AG20443 (cell line): ENCODE data around the gene SLC27A5.
"Not testable (repeated sequence)": the region's sequence is repeated elsewhere in the genome, so short reads cannot be mapped to it uniquely, and the experiment has no call there.

ENCODE experiments used
- DNase-seq: peaks from one replicate; pipeline ENCODE4 v3.0.0; 2012; ENCODE audit warnings: low spot score, mixed read lengths

Gene SLC27A5

GRCh38 chr19:58497634-58498170 lies 14.1 kb downstream of the SLC27A5 start:
- DNase-seq = no peak

DNA sequence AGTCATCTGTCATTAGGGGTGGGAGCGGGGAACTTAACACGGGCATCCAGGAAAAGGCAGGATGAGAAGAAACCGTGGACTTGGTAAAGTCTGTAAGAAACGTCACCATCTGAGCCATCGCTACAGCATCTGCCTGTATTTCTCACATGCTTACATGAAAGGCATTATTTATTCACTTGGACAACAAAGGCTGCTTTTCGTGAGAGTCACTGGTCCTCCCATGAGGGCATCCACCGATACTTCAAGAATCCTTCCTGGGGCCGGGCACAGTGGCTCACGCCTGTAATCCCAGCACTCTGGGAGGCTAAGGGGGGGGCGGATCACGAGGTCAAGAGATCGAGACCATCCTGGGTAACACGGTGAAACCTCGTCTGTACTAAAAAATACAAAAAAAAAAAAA lies 19.5 kb downstream of the SLC27A5 start:
- DNase-seq = no peak

DNA sequence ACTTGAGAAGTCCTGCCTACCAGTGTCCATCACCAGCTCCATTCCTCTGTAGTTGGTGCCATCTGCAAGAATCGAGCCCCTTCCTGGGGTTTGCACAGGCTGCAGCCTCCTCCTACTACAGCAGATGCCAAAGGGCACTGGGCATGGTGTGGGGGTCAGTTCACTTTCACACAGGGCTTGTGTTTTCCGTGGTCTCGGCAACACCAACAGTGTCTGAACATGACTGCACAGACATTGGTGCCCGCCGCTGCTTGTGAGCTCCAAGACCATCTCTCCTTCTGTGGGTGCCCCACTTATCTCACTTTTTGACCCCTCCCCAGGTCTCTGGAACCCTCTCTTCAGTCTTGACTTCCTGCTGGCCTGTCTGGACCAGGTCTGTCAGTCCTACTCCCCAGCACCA lies 20.4 kb downstream of the SLC27A5 start:
- no peak for DNase-seq

- not testable (repeated sequence) for DNase-seq
Measured at GRCh38 chr19:58484349-58484748, 27.4 kb downstream of the SLC27A5 start.

DNA sequence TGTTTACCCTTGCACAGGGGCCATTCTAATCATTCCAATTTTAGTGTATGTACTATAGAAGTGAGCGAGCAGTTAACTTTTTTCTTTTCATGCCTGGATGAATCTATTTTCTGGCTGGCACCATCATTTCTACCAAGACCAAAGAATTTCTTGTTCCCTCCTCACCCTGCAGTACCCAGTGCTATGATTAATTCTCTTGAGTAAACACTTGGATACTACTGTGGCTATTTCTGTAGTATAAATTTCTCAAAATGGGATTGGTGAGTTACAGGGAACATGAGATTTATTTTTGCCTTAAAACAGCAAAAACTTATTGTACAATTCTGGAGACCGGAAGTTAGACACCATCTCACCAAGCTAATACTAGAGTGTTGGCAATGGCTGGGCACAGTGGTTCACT lies 28.0 kb downstream of the SLC27A5 start:
- no peak for DNase-seq

GRCh38 chr19:58482372-58482771 lies 29.4 kb downstream of the SLC27A5 start:
- DNase-seq = no peak

- DNase-seq = no peak
Measured at GRCh38 chr19:58480831-58481230, 31.0 kb downstream of the SLC27A5 start.

- no peak for DNase-seq
Measured at GRCh38 chr19:58480481-58480830, 31.3 kb downstream of the SLC27A5 start.

DNA sequence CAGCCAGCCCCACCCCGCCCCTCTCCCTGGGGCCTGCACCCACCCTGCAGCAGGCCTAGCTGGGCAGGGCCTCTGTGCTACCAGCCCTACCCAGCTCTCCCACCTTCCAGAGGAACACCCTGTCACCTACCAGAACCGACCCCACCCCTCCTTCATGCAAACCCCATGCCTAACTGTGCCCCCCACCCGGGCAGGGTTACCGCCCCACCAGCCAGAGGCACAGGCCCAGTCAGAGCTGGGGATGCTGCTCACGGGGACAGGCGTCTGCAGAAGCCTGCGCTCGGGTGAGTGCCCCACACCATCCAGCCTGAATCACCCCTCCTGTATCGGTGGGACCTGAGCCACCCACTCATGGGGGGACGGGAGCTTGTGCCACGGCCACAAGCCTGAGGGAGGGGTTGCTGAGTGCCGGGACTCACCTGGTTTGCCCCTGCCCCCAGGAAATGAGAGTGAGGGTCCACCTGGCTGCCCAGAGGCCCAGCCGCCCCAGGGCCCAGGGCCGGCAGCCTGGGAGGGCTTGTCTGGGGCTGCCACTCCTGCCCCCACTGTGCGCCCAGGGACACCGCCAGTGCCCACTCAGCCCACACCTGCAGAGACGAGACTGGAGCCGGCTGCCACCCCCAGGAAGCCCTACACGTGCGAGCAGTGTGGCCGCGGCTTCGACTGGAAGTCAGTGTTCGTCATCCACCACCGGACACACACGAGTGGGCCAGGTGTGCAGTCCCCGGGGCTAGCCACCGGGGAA lies 31.9 kb downstream of the SLC27A5 start:
- no peak for DNase-seq

- no peak for DNase-seq
Measured at GRCh38 chr19:58479303-58479702, 32.5 kb downstream of the SLC27A5 start.

GRCh38 chr19:58477871-58478270 lies 33.9 kb downstream of the SLC27A5 start:
- DNase-seq = no peak

DNA sequence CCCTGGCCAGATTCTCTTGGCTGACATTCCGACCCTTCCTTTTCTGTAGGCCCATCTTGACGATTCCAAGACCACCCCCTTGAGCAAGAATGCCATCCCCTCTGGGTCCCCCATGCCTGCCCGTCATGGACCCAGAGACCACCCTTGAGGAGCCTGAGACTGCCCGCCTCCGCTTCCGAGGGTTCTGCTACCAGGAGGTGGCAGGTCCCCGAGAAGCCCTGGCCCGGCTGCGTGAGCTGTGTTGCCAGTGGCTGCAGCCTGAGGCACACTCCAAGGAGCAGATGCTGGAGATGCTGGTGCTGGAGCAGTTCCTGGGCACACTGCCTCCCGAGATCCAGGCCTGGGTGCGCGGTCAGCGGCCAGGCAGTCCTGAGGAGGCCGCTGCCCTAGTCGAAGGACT lies 34.7 kb downstream of the SLC27A5 start:
- DNase-seq = no peak

DNA sequence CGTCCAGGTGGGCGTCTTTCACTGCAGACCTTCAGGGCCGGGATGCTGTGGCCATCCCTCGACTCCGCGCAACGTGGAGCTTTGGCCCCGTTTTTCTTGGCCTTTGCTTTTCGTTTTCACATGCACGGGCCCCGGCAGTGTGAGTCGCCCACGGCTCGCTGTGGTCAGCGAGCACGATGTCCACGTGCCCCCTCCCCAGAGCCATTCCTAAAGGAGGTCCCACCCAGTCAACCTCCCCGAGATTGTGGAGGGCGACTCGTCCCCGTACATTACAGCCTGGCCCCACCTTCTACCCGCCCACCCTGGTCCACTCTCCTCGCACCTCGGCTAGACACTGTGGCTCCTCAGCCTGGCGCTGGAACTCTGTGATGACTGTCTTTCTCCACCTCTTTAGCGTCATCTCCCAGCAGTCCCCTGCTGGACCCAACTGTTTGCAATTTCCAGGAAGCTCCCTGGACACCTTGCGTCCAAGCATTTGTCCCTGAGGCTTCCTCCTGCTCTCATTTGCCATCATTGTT lies 35.2 kb downstream of the SLC27A5 start:
- DNase-seq = peak; percentile 55

DNA sequence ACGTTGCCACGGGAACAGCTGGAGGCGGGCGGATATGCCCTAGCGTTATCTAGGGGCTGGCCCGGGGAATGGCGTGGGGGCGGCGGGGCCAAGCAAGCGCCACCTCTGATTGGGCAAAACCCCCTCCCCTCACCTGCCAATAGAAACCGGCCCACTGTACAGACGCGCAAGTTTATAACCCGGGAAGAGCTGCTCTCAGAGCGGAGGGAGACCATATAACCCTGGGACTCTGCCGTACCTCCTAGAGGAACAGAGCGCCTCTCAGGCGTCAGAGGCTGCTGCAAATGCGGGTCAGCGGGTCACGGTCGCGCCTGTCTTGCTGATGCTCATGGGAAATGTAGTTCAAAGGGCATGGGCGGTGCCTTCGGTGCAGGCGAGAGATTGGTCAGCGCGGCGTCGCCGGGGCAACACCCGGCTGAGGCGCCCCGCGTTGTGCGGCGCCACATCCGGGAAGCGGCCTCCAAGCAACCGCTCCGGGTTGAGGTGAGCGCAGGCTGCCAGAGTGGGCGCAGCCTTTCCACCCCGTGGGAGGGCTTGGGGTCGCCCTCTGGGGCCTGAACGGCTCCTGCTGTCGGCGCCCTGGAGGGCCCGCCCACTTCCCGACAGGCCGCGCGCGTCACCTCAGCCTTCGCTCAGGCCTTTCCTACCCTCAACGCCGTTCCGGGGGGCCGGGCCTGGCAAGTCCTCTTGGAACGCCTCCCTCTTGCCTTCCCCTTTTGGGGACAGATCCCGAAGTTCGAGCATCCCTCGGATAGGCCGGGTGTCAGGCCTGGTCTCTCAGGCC lies 35.9 kb downstream of the SLC27A5 start, which contains the start of gene ZNF446:
Gene ZNF446 (plus strand): TSS at position 639 of the 784 bp plus-strand sequence. CDS start 867 bp downstream, outside the sequence.
- peak; percentile 96 for DNase-seq

DNA sequence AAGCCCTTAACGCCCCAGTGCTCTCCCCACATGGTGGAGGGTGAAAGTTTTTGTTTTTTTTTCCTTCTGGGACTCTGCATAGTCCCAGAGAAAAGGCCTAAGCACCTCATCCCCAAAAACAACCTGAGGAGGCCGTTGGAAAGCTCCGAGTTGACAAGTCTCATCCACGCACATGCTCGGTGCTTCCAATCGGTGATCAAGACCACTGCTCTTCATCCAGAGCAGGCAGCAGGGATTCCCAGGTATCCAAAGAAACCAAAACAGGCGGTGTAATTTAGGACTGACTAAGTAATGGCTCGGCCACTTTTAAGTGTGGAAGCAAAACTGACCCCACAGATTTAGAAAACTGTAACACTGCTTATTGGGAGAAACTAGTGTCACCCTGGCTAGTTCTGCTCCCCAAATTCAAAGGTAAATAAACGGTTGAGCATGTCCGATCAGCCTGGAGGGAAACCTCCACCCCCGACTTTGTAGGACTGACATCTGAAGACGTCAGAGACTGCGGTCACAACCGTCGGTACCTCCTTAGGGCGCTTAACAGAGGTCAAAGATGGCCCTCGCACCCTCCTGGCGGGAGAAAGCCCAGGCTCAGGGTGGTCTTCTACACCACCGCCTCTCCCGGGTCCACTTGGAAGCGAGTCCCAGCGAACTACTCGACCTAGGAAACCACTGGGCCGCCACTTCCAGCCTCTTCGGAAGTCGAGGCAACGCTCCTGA lies 36.6 kb downstream of the SLC27A5 start:
- no peak for DNase-seq

DNA sequence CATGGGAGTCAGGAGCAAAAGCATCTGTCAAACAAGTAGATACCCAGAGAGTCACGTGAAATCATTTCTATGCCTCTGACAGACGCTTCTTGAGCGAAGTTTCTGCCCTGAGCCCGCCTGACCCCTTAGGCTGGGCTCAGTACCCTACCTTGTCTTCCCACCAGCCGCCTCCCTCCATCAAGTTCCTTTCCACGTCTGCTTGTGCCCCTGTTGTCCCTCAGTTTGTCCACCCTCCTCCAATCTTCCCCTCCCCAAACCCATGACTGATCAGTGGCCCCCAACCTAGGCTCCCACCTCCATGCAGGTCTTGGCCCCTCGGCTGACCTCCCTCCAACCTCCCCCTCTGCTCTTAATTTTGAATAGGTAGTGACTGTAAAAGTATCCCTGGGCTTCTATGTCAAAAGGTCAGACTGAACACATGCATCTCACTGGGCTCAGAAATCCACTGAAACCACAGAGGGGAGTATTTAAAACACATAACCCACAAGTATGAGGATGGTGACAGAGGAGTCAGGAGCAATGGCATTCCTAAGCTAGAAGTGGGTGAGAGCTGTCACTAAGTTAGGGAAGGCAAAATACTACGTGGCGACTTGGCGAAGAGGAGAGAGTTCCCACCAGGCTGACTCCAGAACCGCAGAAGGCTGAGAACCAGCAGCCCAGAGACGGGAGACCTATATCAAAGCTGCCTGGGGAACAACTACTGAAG lies 37.3 kb downstream of the SLC27A5 start:
- DNase-seq = peak; percentile 45

- no peak for DNase-seq
Measured at GRCh38 chr19:58473775-58474174, 38.0 kb downstream of the SLC27A5 start.

- no peak for DNase-seq
Measured at GRCh38 chr19:58471736-58472135, 40.1 kb downstream of the SLC27A5 start.

DNA sequence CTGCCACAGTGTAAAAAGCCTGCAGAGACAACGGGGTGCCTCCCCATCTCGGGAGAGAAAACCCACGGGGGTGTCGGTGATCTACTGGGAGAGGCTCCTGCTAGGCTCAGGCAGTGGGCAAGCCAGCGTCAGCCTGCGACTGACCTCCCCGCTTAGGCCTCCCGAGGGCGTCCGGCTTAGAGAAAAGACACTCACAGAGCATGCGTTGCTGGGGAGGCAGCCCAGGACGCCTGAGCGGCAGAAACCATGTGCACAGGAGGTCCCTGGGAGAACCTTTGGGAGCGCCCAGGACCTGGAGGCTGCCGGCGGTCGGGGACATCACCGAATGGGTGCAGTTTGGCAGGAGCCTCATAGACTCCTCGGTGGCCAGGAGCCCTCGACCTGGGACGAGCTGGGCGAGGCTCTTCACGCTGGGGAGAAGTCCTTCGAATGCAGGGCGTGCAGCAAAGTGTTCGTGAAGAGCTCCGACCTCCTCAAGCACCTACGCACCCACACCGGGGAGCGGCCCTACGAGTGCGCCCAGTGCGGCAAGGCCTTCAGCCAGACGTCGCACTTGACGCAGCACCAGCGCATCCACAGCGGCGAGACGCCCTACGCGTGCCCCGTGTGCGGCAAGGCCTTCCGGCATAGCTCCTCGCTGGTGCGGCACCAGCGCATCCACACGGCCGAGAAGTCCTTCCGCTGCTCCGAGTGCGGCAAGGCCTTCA lies 40.8 kb downstream of the SLC27A5 start:
- DNase-seq = not testable (repeated sequence)

- no peak for DNase-seq
Measured at GRCh38 chr19:58469241-58470013, 42.4 kb downstream of the SLC27A5 start.
